Neural progenitor cell (in vitro differentiated cells): ENCODE results near the gene MYL7.

Experiments
- CTCF ChIP-seq: fragments of 200-600 bp; sonication (generic); IDR thresholded peaks from 2 replicates; pipeline ENCODE4 v1.5.1; 2017; ENCODE audit warnings: antibody characterized with exemption, mild to moderate bottlenecking
- EZH2phosphoT487 ChIP-seq: fragments of 200-600 bp; sonication (generic); IDR thresholded peaks from 2 replicates; pipeline ENCODE4 v1.6.1; 2017; ENCODE audit warnings: antibody characterized with exemption

- TF ChIP-seq CTCF (no peak), EZH2phosphoT487 (no peak)
Observed at GRCh38 chr7:44093102-44093641, 48.0 kb downstream of the MYL7 start.
